Measurements from ENCODE around the gene DCHS1. TPM values are rescaled to one million over a fixed set of nuclear protein-coding genes. Genes with fewer than 3 reads are reported as not detected.

Gene DCHS1
- total RNA-seq, 6 experiments from 2014 or later = 1.8 to 9.2 (median 4.1) TPM

DNA sequence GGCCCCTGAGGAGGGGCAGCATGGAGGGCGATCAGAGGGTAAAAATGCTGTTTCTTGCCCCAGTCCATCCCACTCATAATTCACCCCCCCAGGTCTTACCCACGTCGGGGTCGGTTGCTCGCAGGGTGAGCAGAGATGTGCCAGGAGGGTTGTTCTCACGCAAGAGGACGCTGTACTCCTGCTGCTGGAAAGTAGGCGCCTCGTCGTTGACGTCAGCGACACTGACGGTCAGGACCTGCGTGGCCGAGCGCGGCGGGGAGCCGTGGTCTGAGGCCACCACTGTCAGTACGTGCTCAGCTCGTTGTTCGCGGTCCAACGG lies 26.1 kb downstream of the DCHS1 start:
- Histone ChIP-seq H3K27me3 (no peaks in the 10 kb centered on the region), H3K27ac (no peak overlapping the region), H3K4me3 (no peak overlapping the region), H3K4me1 (peaks cover 0 to 6% (median under 1%) of the 10 kb centered on the region in 4 donors), H3K36me3 (no peaks in the 10 kb centered on the region), H3K9me3 (no peaks in the 10 kb centered on the region)
- intact Hi-C loops (cut with DNase I) = no loop called here
- no peak for ATAC-seq
- TF ChIP-seq POLR2A (IDR thresholded peaks at IDR 0.05) = no peak
- TF ChIP-seq, protein P1, sequence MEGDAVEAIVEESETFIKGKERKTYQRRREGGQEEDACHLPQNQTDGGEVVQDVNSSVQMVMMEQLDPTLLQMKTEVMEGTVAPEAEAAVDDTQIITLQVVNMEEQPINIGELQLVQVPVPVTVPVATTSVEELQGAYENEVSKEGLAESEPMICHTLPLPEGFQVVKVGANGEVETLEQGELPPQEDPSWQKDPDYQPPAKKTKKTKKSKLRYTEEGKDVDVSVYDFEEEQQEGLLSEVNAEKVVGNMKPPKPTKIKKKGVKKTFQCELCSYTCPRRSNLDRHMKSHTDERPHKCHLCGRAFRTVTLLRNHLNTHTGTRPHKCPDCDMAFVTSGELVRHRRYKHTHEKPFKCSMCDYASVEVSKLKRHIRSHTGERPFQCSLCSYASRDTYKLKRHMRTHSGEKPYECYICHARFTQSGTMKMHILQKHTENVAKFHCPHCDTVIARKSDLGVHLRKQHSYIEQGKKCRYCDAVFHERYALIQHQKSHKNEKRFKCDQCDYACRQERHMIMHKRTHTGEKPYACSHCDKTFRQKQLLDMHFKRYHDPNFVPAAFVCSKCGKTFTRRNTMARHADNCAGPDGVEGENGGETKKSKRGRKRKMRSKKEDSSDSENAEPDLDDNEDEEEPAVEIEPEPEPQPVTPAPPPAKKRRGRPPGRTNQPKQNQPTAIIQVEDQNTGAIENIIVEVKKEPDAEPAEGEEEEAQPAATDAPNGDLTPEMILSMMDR (IDR thresholded peaks at IDR 0.05) = no peak
- WGBS (ENCODE audit: insufficient coverage, low coverage, low lambda C conversion rate, missing lambda C conversion rate) = 75% methylated on average over 4 of the region's 24 CpGs
- no peak for DNase-seq

DNA sequence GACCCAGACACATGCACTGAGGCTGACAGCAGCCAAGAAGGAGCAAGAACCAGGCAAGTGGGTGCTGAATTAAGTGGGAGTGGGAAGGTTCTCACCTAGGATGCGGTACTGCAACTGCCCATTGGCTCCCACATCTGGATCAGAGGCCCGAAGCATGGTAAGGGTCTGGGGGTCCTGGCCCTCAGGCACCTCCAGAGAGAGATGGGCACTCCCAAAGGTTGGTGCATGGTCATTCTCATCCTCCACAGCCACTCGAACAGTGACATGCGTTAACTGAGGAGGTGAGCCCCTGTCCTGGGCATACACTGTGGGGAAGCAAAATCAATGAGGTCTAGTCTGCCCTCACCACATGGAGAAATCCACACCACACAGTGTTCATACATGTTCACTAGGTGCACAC lies 27.1 kb downstream of the DCHS1 start:
- WGBS (ENCODE audit: insufficient coverage, low coverage, low lambda C conversion rate, missing lambda C conversion rate) = 80% methylated on average over 1 of the region's 4 CpGs
- DNase-seq (no peak), ATAC-seq (no peak)
- Histone ChIP-seq H3K36me3 (no peaks in the 10 kb centered on the region), H3K9me3 (no peaks in the 10 kb centered on the region), H3K27ac (no peak overlapping the region), H3K4me1 (no peaks in the 10 kb centered on the region), H3K4me3 (no peak overlapping the region), H3K27me3 (no peaks in the 10 kb centered on the region)
- intact Hi-C loops (cut with DNase I) = no loop called here
- TF ChIP-seq POLR2A (IDR thresholded peaks at IDR 0.05) = no peak
- TF ChIP-seq, protein P1 (IDR thresholded peaks at IDR 0.05) = no peak

DNA sequence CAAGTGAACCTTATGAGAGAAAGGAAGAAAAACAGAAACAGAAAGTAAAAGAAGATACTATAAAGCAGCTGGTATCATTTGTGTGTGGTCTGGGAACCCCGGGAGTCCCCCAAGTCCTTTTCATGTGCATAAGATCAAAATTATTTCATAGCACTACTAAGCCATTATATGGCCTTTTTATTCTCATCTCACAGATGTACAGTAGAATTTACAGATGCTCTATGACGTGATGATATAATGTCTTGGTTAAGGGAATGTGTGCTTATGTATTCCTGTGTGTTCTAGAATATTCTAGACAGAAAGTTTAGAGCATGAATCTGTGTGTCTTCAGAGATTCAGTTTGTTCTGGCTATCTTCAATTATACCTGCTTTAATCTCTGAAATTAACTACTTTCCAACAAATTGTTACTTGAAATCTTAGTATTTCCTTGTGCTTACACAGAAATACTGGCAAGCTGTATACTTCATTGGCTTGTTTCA lies 27.8 kb downstream of the DCHS1 start:
- ATAC-seq (no peak), DNase-seq (no peak)
- H3K27me3 ChIP-seq = no peaks in the 10 kb centered on the region
- WGBS (ENCODE audit: insufficient coverage, low coverage, low lambda C conversion rate, missing lambda C conversion rate) = 90% methylated on average over 2 of the region's 2 CpGs
- no peaks in the 10 kb centered on the region for H3K4me1 ChIP-seq
- intact Hi-C loops (cut with DNase I) = no loop called here
- H3K4me3 ChIP-seq = no peak overlapping the region
- no peak overlapping the region for H3K27ac ChIP-seq
- H3K9me3 ChIP-seq = no peaks in the 10 kb centered on the region
- H3K36me3 ChIP-seq = no peaks in the 10 kb centered on the region
- TF ChIP-seq, protein P1 (IDR thresholded peaks at IDR 0.05) = no peak
- TF ChIP-seq POLR2A (IDR thresholded peaks at IDR 0.05) = no peak

DNA sequence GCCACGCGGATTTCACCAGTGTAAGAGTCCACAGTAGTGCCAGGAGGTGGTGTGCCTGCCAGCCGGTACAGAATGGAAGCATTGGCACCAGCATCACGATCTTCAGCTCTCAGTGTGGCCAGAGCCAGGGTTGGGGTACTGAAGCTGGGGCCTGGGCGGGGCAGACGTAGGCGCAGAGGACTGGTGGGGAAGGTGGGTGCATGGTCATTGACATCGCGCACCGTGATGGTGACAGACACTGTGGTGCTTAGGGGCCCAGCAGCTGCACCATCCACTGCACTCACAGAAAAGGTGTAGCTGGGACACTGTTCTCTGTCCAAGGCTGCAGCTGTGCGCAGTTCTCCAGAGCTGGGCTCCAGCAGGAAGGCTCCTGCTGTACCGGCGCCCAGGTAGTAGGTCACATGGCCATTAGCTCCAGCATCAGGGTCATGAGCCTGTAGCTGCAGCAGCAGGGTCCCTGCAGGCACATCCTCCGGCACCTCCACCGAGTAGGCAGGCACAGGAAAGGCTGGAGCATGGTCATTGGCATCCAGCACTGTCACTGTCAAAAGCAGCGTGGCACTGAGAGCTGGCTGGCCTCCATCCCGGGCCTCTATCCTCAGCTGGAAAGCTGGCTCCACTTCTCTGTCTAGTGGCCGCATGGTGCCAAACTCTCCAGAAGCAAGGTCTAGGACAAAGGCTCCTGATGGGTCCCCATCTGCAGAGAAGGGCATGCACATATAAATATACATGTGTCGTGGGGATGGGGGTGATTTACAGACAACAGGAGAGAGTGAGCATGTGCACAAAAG lies 28.4 kb downstream of the DCHS1 start:
- no peak overlapping the region for H3K27ac ChIP-seq
- DNase-seq (no peak), ATAC-seq (no peak)
- TF ChIP-seq, protein P1 (IDR thresholded peaks at IDR 0.05) = no peak
- no peak for TF ChIP-seq POLR2A (IDR thresholded peaks at IDR 0.05)
- H3K36me3 ChIP-seq = no peaks in the 10 kb centered on the region
- WGBS (ENCODE audit: insufficient coverage, low coverage, low lambda C conversion rate, missing lambda C conversion rate) = 75% methylated on average over 8 of the region's 19 CpGs
- no peaks in the 10 kb centered on the region for H3K9me3 ChIP-seq
- intact Hi-C loops (cut with DNase I) = no loop called here
- no peaks in the 10 kb centered on the region for H3K27me3 ChIP-seq
- H3K4me1 ChIP-seq = no peaks in the 10 kb centered on the region
- no peak overlapping the region for H3K4me3 ChIP-seq
